ENCODE results near the gene THAP4.
"Not testable (repeated sequence)": the region's sequence is repeated elsewhere in the genome, so short reads cannot be mapped to it uniquely, and the experiment has no call there.

Gene THAP4

GRCh38 chr2:241612156-241613016 is 24.6 kb downstream of the THAP4 start:
- no peak for DNase-seq (ENCODE audit: low spot score)

DNA sequence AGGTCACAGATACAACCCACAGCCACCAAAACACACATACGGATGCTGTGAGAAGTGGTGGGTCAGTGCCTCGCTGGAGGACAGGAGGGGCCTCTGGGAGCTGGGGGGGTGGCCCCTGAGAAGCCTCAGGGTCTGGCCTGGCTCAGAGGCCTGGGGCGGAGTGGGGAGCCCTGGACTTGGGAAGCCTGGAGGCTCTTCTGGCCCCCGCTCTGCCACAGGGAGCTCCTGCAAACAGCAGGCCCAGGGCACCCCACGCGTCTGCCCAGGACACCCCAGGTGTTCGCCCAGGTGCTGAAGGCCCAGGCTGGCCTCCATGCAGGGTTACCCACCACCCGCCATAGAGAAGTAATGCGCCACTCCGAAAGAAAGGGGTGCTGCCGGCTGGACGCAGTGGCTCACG is 25.9 kb downstream of the THAP4 start:
- DNase-seq (ENCODE audit: low spot score), result no peak

DNA sequence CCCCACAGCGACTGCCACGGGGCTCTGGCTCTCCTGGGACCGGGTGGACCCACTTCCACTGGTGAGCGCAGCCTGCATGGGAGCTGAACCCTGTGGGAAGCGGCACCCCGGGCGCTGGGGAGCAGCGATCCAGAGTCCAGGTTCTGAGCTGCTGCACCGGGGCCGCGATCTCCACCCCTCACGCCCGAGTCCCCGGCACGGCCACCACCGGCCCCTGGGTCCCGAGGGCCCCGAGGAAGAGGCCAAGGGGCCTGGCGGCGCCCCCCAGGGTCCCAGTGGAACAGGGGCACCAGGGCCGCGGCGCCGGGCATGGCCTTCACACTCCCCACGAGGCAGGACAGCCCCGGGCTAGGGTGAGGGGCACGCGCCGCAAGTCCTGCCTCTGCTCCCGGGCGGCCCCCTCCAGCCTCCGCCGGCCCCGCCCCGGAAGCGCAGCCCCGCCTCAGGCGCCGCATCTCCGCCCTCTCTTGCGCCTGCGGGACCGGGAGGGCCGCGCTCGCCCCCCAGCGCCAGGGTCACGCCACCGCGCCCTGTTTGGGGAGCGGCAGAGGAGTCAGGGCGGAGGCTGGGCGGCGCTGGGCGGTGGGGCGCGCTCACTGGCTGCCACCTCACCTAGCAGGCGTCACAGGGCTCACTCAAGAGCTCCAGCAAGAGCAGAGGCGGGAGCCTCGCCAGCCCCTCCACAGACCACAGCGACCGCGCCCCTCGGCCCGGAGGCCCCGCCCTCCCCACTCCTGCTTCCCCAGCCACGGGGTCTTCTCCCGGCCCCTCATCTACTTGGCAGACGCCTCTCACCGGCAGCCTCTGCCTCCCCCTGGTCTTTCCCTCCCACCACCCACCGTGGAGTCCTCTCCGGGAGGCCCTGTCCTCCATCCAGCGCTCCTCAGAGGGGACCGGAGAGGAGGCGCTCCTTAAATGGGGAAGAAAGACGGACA is 26.8 kb downstream of the THAP4 start:
- peak; percentile 66 for DNase-seq (ENCODE audit: low spot score)

GRCh38 chr2:241608881-241609280 is 28.1 kb downstream of the THAP4 start:
- no peak for DNase-seq (ENCODE audit: low spot score)

DNA sequence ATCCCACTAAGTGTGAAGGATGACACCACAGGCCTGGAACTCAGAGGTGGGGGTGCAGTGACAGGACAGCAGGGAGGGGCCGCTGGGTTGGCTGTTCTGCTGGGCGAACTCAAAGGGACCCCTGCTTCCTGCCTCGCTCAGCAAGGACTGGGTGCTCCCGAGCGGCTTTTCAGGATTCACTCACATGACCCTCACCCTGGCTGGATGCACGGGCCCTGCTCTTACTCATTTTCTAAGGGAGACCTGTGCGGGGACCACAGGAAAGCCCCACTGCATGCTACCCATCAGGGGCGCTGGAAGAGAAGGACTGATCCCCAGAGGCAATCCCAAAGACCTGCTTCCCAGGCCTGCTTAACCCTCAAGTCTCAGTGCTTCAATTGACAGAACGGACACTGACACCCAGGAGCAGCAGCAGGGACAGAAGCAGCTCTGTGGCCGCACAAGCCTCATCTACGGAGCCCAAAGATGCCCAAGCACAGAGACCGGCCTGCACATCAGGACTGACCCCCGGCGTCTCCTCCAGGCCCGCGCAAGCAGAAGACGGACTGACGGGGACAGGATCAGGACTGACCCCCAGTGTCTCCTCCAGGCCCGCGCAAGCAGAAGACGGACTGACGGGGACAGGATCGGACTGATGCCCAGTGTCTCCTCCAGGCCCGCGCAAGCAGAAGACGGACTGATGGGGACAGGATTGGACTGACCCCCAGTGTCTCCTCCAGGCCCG is 29.6 kb downstream of the THAP4 start:
- no peak for DNase-seq (ENCODE audit: low spot score)

DNA sequence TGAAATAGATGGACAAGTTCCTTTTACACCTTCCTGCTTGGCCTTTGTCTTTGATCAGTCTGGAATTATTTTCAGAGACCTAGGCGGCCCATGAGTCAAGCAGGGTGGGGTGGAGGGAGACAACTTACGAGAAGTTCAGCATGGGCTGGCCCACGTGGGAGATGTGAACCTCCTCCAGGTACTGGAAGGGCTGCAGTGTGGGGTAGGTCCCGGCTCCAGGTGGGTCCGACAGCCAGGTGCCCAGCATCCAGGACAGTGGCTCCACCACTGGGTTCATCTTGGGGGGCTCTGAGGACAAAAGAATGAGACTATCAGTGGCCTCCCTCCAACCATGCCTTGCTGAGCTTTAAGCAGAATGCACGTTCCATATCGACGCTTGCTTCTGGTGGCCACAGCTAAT is 30.8 kb downstream of the THAP4 start:
- no peak for DNase-seq (ENCODE audit: low spot score)

- no peak for DNase-seq (ENCODE audit: low spot score)
Observed at GRCh38 chr2:241603686-241604085, 33.3 kb downstream of the THAP4 start.

- no peak for DNase-seq (ENCODE audit: low spot score)
Observed at GRCh38 chr2:241602720-241603119, 34.2 kb downstream of the THAP4 start.

- DNase-seq (ENCODE audit: low spot score), result no peak
Observed at GRCh38 chr2:241601841-241602240, 35.1 kb downstream of the THAP4 start.

GRCh38 chr2:241599615-241600014 is 37.3 kb downstream of the THAP4 start:
- no peak for DNase-seq (ENCODE audit: low spot score)

GRCh38 chr2:241598487-241598886 is 38.5 kb downstream of the THAP4 start:
- DNase-seq (ENCODE audit: low spot score), result no peak

- no peak for DNase-seq (ENCODE audit: low spot score)
Observed at GRCh38 chr2:241598061-241598460, 38.9 kb downstream of the THAP4 start.

DNA sequence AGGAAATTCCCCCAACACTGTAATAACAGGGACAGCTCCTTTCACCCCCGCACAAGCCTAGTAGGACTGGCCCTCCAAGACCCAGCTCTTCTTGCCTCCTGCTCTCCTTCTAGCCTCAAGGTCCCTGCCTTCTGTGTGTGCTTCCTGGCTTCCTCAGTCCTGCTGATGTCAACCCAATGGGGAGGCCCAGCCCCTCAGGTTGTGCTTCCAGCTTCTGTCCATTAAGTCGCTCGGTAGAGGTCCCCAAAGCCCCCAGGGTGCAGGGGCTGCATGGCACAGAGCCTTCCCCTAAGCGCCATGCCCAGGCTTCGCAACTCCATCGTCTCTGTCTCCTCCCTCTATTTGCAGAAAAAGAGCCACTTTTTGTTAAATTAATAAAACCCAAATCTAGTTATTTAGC is 39.4 kb downstream of the THAP4 start:
- DNase-seq (ENCODE audit: low spot score), result no peak

DNA sequence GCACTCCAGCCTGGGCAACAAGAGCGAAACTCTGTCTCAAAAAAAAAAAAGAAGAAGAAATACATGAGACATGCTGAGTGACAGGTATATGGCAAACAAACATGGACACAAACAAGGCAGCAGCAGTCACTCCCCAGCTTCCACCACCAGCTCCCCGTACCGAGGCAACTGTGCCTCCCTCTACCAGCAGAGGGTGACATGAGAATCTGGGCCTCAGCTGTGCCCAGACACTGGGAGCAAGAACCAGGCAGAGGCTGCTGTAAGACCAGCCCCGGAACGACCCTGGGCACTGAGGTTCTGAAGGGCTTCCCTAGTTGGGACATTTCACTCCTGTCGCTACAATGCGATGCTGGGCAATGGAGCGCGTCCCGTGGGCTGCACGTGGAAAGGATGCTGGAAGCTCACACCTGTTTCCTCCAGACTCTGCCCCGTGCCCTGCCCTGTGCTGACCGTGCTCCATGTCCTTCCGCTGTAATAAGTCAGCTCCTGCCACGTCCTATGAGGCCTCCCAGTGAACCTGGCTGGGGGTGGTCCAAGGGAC is 41.3 kb downstream of the THAP4 start:
- DNase-seq (ENCODE audit: low spot score), result no peak

GRCh38 chr2:241593271-241593670 is 43.7 kb downstream of the THAP4 start:
- DNase-seq (ENCODE audit: low spot score), result no peak

- no peak for DNase-seq (ENCODE audit: low spot score)
Observed at GRCh38 chr2:241592126-241592845, 44.7 kb downstream of the THAP4 start.

GRCh38 chr2:241590496-241591455 is 46.2 kb downstream of the THAP4 start:
- not testable (repeated sequence) for DNase-seq (ENCODE audit: low spot score)

DNA sequence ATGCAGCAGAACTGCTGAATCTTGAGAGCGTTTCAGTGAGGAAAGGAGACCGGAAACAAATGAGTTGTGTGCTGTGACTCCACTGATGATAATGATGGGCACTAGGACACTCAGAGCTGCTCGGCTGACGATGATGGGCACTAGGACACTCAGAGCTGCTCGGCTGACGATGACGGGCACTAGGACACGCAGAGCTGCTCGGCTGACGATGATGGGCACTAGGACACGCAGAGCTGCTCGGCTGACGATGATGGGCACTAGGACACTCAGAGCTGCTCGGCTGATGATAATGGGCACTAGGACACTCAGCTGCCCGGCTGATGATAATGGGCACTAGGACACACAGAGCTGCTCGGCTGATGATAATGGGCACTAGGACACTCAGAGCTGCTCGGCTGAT is 47.1 kb downstream of the THAP4 start:
- DNase-seq (ENCODE audit: low spot score), result peak; percentile 20

GRCh38 chr2:241586564-241587264 is 50.2 kb downstream of the THAP4 start:
- DNase-seq (ENCODE audit: low spot score), result no peak
